OCI-LY3 (cell line): ENCODE results near the gene TMEM86B.

ENCODE experiments used
- H2AFZ ChIP-seq: fragments of 200-600, 300-600 bp; shearing (Covaris generic); 2 replicates; pipeline ENCODE4 v1.6.0; 2014; ENCODE audit warnings: antibody characterized with exemption, low read depth, low read length
- H3K27ac ChIP-seq: fragments of 200-600, 300-600 bp; sonication (generic); 2 replicates; pipeline ENCODE4 v1.5.1; 2014; ENCODE audit warnings: mild to moderate bottlenecking, low read length, moderate library complexity, mixed read lengths
- H3K27me3 ChIP-seq: fragments of 200-600, 300-600 bp; sonication (generic); 2 replicates; pipeline ENCODE4 v1.6.1; 2014; ENCODE audit warnings: low read depth, low read length, mixed read lengths
- H3K36me3 ChIP-seq: fragments of 200-600, 300-600 bp; sonication (generic); replicated peaks from 2 replicates; pipeline ENCODE3; 2014; ENCODE audit warnings: low read depth, low read length, mixed read lengths
- H3K4me1 ChIP-seq: fragments of 300-600, 200-600 bp; sonication (generic); 2 replicates; pipeline ENCODE4 v1.6.1; 2014; ENCODE audit warnings: low read length, mixed read lengths
- H3K4me2 ChIP-seq: fragments of 200-600, 300-600 bp; sonication (generic); 2 replicates; pipeline ENCODE4 v1.6.1; 2014; ENCODE audit warnings: low read length, mixed read lengths
- H3K4me3 ChIP-seq: fragments of 300-600, 200-600 bp; sonication (generic); 2 replicates; pipeline ENCODE4 v1.5.1; 2014; ENCODE audit warnings: antibody characterized with exemption, mild to moderate bottlenecking, low read length, moderate library complexity
- H3K79me2 ChIP-seq: fragments of 300-600, 200-600 bp; shearing (Covaris generic); 2 replicates; pipeline ENCODE4 v1.6.1; 2014; ENCODE audit warnings: mild to moderate bottlenecking, low read length, mixed read lengths
- H3K9ac ChIP-seq: fragments of 300-600, 200-600 bp; shearing (Covaris generic); 2 replicates; pipeline ENCODE4 v1.6.0; 2014; ENCODE audit warnings: mild to moderate bottlenecking, low read length, moderate library complexity
- H3K9me3 ChIP-seq: fragments of 200-600, 300-600 bp; shearing (Covaris generic); 2 replicates; pipeline ENCODE4 v1.6.1; 2014; ENCODE audit warnings: low read length, mixed read lengths; ENCODE audit not compliant: insufficient read depth
- H4K20me1 ChIP-seq: fragments of 200-600, 300-600 bp; sonication (generic); 2 replicates; pipeline ENCODE4 v1.6.1; 2016; ENCODE audit warnings: low read length, mixed read lengths; ENCODE audit not compliant: insufficient read depth
- CTCF ChIP-seq: fragments of 200-600, 300-600 bp; sonication (generic); IDR thresholded peaks from 2 replicates; pipeline ENCODE4 v1.5.1; 2014; ENCODE audit warnings: antibody characterized with exemption, low read length, low read depth
- EZH2phosphoT487 ChIP-seq: fragments of 200-600 bp; shearing (Covaris generic); IDR thresholded peaks from 2 replicates; pipeline ENCODE4 v1.6.1; 2018; ENCODE audit warnings: antibody characterized with exemption, mixed run types, low read depth

Gene TMEM86B

GRCh38 chr19:55228015-55228391, 560 bp downstream of the TMEM86B start:
- no peaks in the 10 kb centered on the region for H3K4me1 ChIP-seq
- H3K9me3 ChIP-seq = no peaks in the 10 kb centered on the region
- H3K27ac ChIP-seq = no peak overlapping the region
- H3K79me2 ChIP-seq = peaks cover 5% of the 10 kb centered on the region
- no peak overlapping the region for H3K4me3 ChIP-seq
- peaks cover 77% of the 10 kb centered on the region for H3K36me3 ChIP-seq
- H2AFZ ChIP-seq = no peak overlapping the region
- no peak overlapping the region for H3K4me2 ChIP-seq
- no peak overlapping the region for H3K9ac ChIP-seq
- peaks cover 8% of the 10 kb centered on the region; the same call in 1 of the 2 replicates for H4K20me1 ChIP-seq
- H3K27me3 ChIP-seq = no peaks in the 10 kb centered on the region
- TF ChIP-seq EZH2phosphoT487 (no peak), CTCF (no peak)

GRCh38 chr19:55227241-55228014, 1.1 kb downstream of the TMEM86B start:
- Histone ChIP-seq H3K4me2 (no peak overlapping the region), H3K79me2 (peaks cover under 1% of the 10 kb centered on the region; the same call in 1 of the 2 replicates), H3K4me1 (no peaks in the 10 kb centered on the region), H4K20me1 (0 out of 2 replicates have a peak, but pooled peaks cover 2% of the 10 kb centered on the region), H3K27ac (no peak overlapping the region), H2AFZ (no peak overlapping the region), H3K9ac (no peak overlapping the region), H3K4me3 (no peak overlapping the region), H3K9me3 (no peaks in the 10 kb centered on the region), H3K36me3 (peaks cover 74% of the 10 kb centered on the region), H3K27me3 (no peaks in the 10 kb centered on the region)
- no peak for TF ChIP-seq CTCF
- TF ChIP-seq EZH2phosphoT487 = no peak

DNA sequence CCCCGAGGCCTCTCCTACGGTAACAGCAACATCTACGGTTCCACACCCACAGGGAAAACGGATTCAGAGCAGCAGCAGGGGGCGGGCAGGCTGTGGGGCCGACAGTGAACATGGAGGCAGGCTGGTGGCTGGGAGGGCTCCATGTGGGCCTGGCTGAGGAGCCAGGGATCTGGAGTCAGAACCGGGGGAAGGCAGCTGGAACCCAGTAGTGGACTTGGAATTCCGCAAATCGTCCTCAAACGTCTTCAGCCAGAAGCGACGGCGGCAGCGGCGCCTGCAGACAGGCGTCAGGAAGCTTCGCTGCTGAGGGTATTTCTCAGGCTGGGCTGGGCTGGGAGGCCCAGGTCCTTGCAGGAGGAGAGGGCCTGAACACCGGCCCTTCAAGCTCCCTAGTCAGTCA, 1.8 kb downstream of the TMEM86B start:
- Histone ChIP-seq H3K4me1 (no peaks in the 10 kb centered on the region), H3K27me3 (no peaks in the 10 kb centered on the region), H3K4me3 (no peak overlapping the region), H2AFZ (no peak overlapping the region), H3K79me2 (no peaks in the 10 kb centered on the region), H3K9me3 (no peaks in the 10 kb centered on the region), H3K36me3 (peaks cover 68% of the 10 kb centered on the region), H3K27ac (no peak overlapping the region), H3K9ac (no peak overlapping the region), H3K4me2 (no peak overlapping the region), H4K20me1 (no peaks in the 10 kb centered on the region)
- no peak for TF ChIP-seq EZH2phosphoT487
- no peak for TF ChIP-seq CTCF

DNA sequence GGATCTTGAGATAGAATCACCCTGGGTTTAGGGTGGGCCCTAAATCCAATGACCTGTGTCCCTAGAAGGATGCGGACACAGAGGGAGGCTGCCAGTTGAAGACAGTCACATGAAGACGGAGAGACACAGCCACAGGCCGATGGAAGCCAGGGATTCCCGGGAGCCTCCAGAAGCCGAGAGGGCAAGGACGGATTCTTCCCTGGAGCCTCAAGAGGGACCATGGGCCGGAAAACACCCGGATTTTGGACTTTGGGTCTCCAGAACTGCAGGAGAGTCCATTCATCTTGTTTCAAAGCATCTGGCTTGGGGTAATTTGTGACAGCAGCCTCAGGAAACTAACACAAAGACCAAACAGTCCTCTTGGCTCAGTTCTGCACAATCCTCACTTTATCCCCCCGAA, 2.3 kb downstream of the TMEM86B start:
- no peak overlapping the region for H3K4me3 ChIP-seq
- peaks cover 69% of the 10 kb centered on the region for H3K36me3 ChIP-seq
- no peaks in the 10 kb centered on the region for H3K9me3 ChIP-seq
- H4K20me1 ChIP-seq = no peaks in the 10 kb centered on the region
- no peak overlapping the region for H3K4me2 ChIP-seq
- H3K27me3 ChIP-seq = no peaks in the 10 kb centered on the region
- H3K79me2 ChIP-seq = no peaks in the 10 kb centered on the region
- no peak overlapping the region for H3K9ac ChIP-seq
- H3K4me1 ChIP-seq = no peaks in the 10 kb centered on the region
- no peak overlapping the region for H2AFZ ChIP-seq
- TF ChIP-seq CTCF (no peak), EZH2phosphoT487 (no peak)
- H3K27ac ChIP-seq = no peak overlapping the region
